GM12874 (cell line): Measurements from ENCODE around the gene CENPV.

Experiments used
- CTCF ChIP-seq: IDR thresholded peaks from 2 replicates; pipeline ENCODE4 v1.5.1; 2011; ENCODE audit warnings: low read depth, mild to moderate bottlenecking, control low read depth, low read length, moderate library complexity; ENCODE audit not compliant: insufficient read depth

The CENPV gene

GRCh38 chr17:16353317-16354174, at the start of gene CENPV:
CENPV (minus strand) TSS chr17:16353469; CDS start chr17:16353436, 33 bp downstream.
- no peak for TF ChIP-seq CTCF

GRCh38 chr17:16398270-16399267, 45.3 kb upstream of the CENPV start:
- no peak for TF ChIP-seq CTCF

- no peak for TF ChIP-seq CTCF
Observed at GRCh38 chr17:16391451-16391850, 38.2 kb upstream of the CENPV start.

GRCh38 chr17:16384557-16384956, 31.3 kb upstream of the CENPV start:
- no peak for TF ChIP-seq CTCF

- no peak for TF ChIP-seq CTCF
Observed at GRCh38 chr17:16383772-16384287, 30.6 kb upstream of the CENPV start.

GRCh38 chr17:16383216-16383615, 29.9 kb upstream of the CENPV start:
- TF ChIP-seq CTCF, result no peak

- TF ChIP-seq CTCF, result no peak
Observed at GRCh38 chr17:16381496-16381820, 28.2 kb upstream of the CENPV start.
